CD4-positive, alpha-beta T cell treated with Interleukin-21 for 1 hour (primary cell): Measurements from ENCODE around the gene ZNF609.

Experiments used
- DNase-seq: peaks from one replicate; pipeline ENCODE4 v3.0.0-alpha.2; 2020

ZNF609 gene

GRCh38 chr15:64548235-64548634, 87.9 kb downstream of the ZNF609 start:
- DNase-seq: no peak

GRCh38 chr15:64549860-64550259, 89.5 kb downstream of the ZNF609 start:
- no peak for DNase-seq

- DNase-seq: no peak
Observed at GRCh38 chr15:64552281-64552948, 92.0 kb downstream of the ZNF609 start.

- no peak for DNase-seq
Observed at GRCh38 chr15:64558460-64559179, 98.2 kb downstream of the ZNF609 start.

- DNase-seq: no peak
Observed at GRCh38 chr15:64559243-64559642, 98.9 kb downstream of the ZNF609 start.

GRCh38 chr15:64560501-64560900, 100.1 kb downstream of the ZNF609 start:
- no peak for DNase-seq

GRCh38 chr15:64560998-64561397, 100.6 kb downstream of the ZNF609 start:
- DNase-seq: no peak

- DNase-seq: no peak
Observed at GRCh38 chr15:64562003-64562640, 101.7 kb downstream of the ZNF609 start.

- no peak for DNase-seq
Observed at GRCh38 chr15:64566102-64566501, 105.7 kb downstream of the ZNF609 start.

- no peak for DNase-seq
Observed at GRCh38 chr15:64566629-64567427, 106.5 kb downstream of the ZNF609 start.

GRCh38 chr15:64568765-64569164, 108.4 kb downstream of the ZNF609 start:
- DNase-seq: no peak

GRCh38 chr15:64571857-64572291, 111.5 kb downstream of the ZNF609 start:
- no peak for DNase-seq

- DNase-seq: no peak
Observed at GRCh38 chr15:64572856-64573255, 112.5 kb downstream of the ZNF609 start.

- DNase-seq: no peak
Observed at GRCh38 chr15:64574301-64575017, 114.1 kb downstream of the ZNF609 start.

- no peak for DNase-seq
Observed at GRCh38 chr15:64580696-64581407, 120.5 kb downstream of the ZNF609 start.

- DNase-seq: no peak
Observed at GRCh38 chr15:64581408-64581761, 121.0 kb downstream of the ZNF609 start.

- no peak for DNase-seq
Observed at GRCh38 chr15:64582202-64582601, 121.8 kb downstream of the ZNF609 start.

- DNase-seq: no peak
Observed at GRCh38 chr15:64583519-64583918, 123.1 kb downstream of the ZNF609 start.

- DNase-seq: no peak
Observed at GRCh38 chr15:64583983-64584382, 123.6 kb downstream of the ZNF609 start.

GRCh38 chr15:64586259-64586870, 126.0 kb downstream of the ZNF609 start:
- no peak for DNase-seq

GRCh38 chr15:64586984-64587383, 126.6 kb downstream of the ZNF609 start:
- no peak for DNase-seq
